Lung (tissue), 12 donors: ENCODE measurements around the gene PCYOX1L. TPM values are rescaled to one million over a fixed set of nuclear protein-coding genes. Genes with fewer than 3 reads are reported as not detected.
A peak's percentile ranks its signal among the peaks of the same experiment; 100 is the strongest.

Experiments used
- ATAC-seq: fragments of 200-7000 bp; cut with Tn5 transposase; one replicate; pipeline ENCODE4 v1.9.1; 2020; ENCODE audit warnings: moderate number of reproducible peaks; ENCODE audit not compliant: insufficient read depth, low FRiP score
- DNase-seq, 3 donors: peaks; one replicate each; pipeline ENCODE4 v3.0.0-alpha.2; 2013 to 2017
- H3K27ac ChIP-seq, 2 donors: one replicate each; pipeline ENCODE4 v1.5.1; 2013; ENCODE audit warnings: mild to moderate bottlenecking in 2 of 2, moderate library complexity in 2 of 2, control low read depth in 1 of 2, inconsistent platforms in 1 of 2, low read depth in 1 of 2, low read length in 1 of 2
- H3K27me3 ChIP-seq, 3 donors: one replicate each; pipeline ENCODE4 v1.5.1; 2013; ENCODE audit warnings: low read length in 2 of 3; ENCODE audit not compliant: control insufficient read depth in 3 of 3, insufficient read depth in 3 of 3
- H3K36me3 ChIP-seq, 4 donors: one replicate each; pipeline ENCODE4 v1.5.1; 2013; ENCODE audit warnings: low read length in 4 of 4, mild to moderate bottlenecking in 1 of 4, moderate library complexity in 1 of 4; ENCODE audit not compliant: control insufficient read depth in 4 of 4, insufficient read depth in 4 of 4
- H3K4me1 ChIP-seq, 5 donors: one replicate each; pipeline ENCODE4 v1.5.1; 2013; ENCODE audit warnings: low read length in 5 of 5, mild to moderate bottlenecking in 2 of 5, moderate library complexity in 1 of 5; ENCODE audit not compliant: control insufficient read depth in 5 of 5, insufficient read depth in 5 of 5
- H3K4me3 ChIP-seq: one replicate; pipeline ENCODE4 v1.5.1; 2013; ENCODE audit warnings: mild to moderate bottlenecking, control low read depth, moderate library complexity
- H3K9ac ChIP-seq, 2 donors: one replicate each; pipeline ENCODE4 v1.5.1; 2013; ENCODE audit warnings: low read length in 2 of 2, control low read depth in 1 of 2; ENCODE audit not compliant: insufficient read depth in 1 of 2
- H3K9me3 ChIP-seq, 4 donors: one replicate each; pipeline ENCODE4 v1.5.1; 2013; ENCODE audit warnings: low read length in 3 of 4, mild to moderate bottlenecking in 1 of 4, moderate library complexity in 1 of 4; ENCODE audit not compliant: control insufficient read depth in 4 of 4, insufficient read depth in 3 of 4
- CTCF ChIP-seq: IDR thresholded peaks from 2 replicates; pipeline ENCODE4 v1.5.1; 2012; ENCODE audit warnings: mild to moderate bottlenecking; ENCODE audit errors: control extremely low read depth, extremely low read depth
- WGBS, 2 donors: extraction: QIAGEN DNeasy Blood & Tissue Kit; methylation state at CpG; one replicate each; pipeline ENCODE4 v1.1.7; 2013; 5-methylcytosine and 5-hydroxymethylcytosine counted together
- polyA plus RNA-seq, 2 donors: library from polyadenylated mRNA; stranded (reverse); fragments of 200-250 nt; gene quantifications; one replicate each; pipeline ENCODE4 v1.2.1, GENCODE V29; 2013
- total RNA-seq, 2 donors: library from RNA; depleted of rRNA in 1 of 2; stranded (reverse); fragments of >200 nt in 1 of 2; gene quantifications; one replicate each; pipeline ENCODE4 v1.2.1, GENCODE V29; 2014 to 2021
- donor health status: control.
- donor health status: control.
- donor health status: Bipolar disorder and iron deficiency.
- donor health status: healthy.
- donor health status: DM: yes; HTN: yes; CAD: no.

Gene PCYOX1L
- total and polyA plus RNA-seq, 4 donors = 4.8 to 9.3 (median 7.3) TPM

DNA sequence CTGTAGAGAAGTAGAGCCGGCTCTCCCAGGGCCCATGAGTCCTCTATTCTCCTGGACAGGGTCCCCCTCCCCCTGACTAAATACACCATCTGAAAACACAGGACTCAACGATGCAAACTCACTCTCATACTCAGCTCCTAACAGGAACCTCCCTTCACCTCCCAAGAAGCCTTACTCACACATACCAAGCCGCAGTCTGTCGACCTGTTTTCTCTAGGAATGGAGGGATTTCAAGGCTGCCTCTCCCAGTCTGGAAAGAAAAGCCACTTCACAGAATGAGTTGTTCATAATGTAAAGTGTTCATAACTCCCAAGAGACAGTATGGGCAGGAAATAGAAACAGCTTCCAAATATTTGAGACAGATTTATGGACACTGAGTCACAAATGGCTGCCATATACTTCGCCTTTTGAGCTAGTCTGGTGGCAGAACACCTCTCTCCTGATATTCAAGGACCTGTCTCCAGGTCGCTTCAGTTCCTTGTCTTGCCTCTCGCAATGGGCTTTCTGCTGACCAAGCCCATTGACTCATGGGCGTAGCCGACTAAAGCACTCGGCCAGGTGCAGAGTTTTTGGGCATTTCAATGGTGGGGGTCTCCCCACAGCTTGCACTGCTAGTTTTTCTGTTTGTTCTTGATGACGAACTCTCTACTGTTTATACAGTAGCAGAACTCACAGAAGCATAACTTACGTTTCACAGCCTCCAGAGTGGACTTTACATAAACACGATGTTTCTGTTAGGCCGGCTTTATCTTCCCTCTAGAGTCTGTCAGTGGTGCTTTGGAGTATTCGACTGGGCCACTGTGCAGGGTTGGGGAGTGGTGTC is 46.3 kb downstream of the PCYOX1L start:
- Histone ChIP-seq H3K36me3 (peaks cover 0 to 3% (median 0%) of the 10 kb centered on the region in 4 donors), H3K4me1 (peaks cover 0 to 52% (median 21%) of the 10 kb centered on the region in 5 donors), H3K27me3 (no peaks in the 10 kb centered on the region), H3K9me3 (no peaks in the 10 kb centered on the region), H3K27ac (no peak overlapping the region), H3K9ac (no peak overlapping the region), H3K4me3 (no peak overlapping the region)
- no peak for TF ChIP-seq CTCF
- peak; percentile 37 to 65 (median 65) for DNase-seq
- no peak for ATAC-seq
- WGBS, 2 donors = 68 to 86% methylated on average over 15 of the region's 15 CpGs

- Histone ChIP-seq H3K4me1 (peaks cover 0 to 58% (median 25%) of the 10 kb centered on the region in 5 donors), H3K27ac (peak overlapping the region in 1 of 2 donors; percentile 50), H3K9me3 (no peaks in the 10 kb centered on the region), H3K36me3 (peaks cover 0 to 8% (median 0%) of the 10 kb centered on the region in 4 donors), H3K27me3 (no peaks in the 10 kb centered on the region), H3K9ac (no peak overlapping the region), H3K4me3 (no peak overlapping the region)
- TF ChIP-seq CTCF = no peak
- ATAC-seq (no peak), DNase-seq (no peak)
- 70 to 75% methylated on average over 17 of the region's 17 CpGs for WGBS, 2 donors
Observed at GRCh38 chr5:149404746-149405549, 47.1 kb downstream of the PCYOX1L start.

DNA sequence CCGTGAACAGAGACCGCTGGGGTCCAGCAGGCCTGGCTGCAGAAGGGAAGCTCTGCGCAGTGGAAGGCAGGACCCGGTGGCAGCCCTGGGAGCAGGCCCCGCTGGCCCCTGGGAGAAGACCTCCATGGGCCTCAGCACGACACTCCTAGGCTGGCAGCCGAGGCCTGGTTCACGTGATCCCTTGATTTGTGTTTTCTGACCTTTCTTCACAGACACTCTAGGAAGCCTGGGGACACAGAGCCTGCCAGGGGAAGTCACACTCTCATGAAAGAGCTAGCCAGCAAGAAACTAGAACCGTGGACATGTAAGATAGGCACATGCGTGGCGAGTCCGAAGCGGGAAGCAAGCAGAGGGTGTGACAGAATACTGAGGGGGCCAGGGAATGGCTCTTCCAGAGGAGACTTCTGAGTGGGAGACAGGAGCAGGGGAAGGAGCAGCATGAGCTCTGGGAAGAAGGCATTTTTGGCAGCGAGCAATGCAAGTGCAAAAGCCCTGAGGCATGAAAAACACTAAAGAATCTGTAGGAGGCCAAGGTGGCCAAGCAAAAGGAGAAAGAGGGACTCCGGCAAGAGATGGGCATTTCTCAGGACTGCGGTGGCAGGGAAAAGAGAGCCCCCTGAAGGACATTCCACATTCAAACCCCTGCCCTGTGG is 47.8 kb downstream of the PCYOX1L start:
- no peak for ATAC-seq
- TF ChIP-seq CTCF = no peak
- Histone ChIP-seq H3K36me3 (peaks cover 0 to 8% (median 0%) of the 10 kb centered on the region in 4 donors), H3K4me3 (no peak overlapping the region), H3K27ac (peak overlapping the region in 1 of 2 donors; percentile 50), H3K27me3 (no peaks in the 10 kb centered on the region), H3K4me1 (peaks cover 0 to 59% (median 25%) of the 10 kb centered on the region in 5 donors), H3K9me3 (no peaks in the 10 kb centered on the region), H3K9ac (peak overlapping the region in 1 of 2 donors; percentile 11)
- 82 to 94% methylated on average over 16 of the region's 16 CpGs for WGBS, 2 donors
- peak; percentile 40 to 67 (median 52) for DNase-seq
